Activated naive CD4-positive, alpha-beta T cell treated with anti-CD3 and anti-CD28 coated beads, Interleukin-2, amount 50 U/mL, for 16 hours (primary cell): ENCODE results near the gene POC1A.

ENCODE experiments used
- DNase-seq: peaks from one replicate; pipeline ENCODE4 v3.0.0-alpha.2; 2020

Gene POC1A

DNA sequence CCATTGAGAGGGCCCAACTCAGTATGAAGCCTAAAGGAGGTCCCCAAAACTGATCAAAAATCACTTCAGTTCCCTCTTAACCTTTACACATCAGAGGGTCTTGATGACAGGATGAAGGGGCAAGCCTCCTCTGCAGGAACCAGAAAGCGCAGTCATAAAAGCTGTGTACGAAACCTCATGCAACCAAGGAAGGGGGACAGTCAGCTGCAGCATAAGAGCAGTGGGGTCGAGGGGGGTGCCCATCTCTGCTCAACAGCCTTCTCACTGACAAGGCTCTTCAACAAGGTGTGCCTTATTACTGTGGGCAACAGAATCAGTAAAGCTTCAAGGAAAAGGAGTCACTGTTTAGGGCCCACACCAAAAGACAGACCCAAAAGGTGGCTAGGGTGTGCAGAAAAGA is 3.9 kb downstream of the POC1A start:
- DNase-seq = no peak

DNA sequence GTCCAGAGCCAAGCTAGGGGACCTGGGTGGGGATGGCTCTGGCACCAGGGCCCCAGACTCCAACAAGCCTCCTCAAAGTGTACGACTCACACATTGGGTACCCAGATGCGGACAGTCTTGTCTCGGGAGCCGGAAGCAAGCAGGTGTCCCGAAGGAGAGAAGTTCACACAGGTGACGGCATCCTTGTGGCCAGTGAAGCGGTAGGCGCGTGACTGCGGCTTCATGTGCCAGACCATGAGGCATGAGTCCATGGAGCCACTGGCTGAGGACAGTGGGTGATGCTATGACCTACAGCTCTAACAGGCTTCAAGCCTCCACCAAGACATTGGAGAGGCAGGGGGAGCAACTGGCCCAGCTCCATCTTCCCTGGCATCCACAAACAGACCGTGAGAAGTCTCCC is 4.5 kb downstream of the POC1A start:
- DNase-seq = no peak

DNA sequence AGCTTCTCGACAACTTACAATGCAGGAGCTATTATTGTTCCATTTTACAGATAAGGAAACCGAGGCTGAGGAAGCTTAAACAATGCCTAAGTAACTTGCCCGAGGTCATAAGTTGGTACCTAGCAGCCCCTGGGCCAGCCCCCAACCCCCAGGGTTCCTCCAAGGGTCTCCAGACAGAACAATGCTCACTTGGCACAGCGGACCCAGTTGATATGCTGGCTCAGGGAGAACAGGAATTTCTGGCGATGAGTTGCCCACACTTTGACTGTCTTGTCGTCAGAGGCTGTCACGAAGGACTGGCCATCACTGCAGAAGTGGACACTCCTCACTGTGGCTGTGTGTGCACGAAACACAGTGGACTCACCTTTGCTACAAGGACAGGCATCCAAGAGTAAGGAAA is 5.2 kb downstream of the POC1A start:
- no peak for DNase-seq

DNA sequence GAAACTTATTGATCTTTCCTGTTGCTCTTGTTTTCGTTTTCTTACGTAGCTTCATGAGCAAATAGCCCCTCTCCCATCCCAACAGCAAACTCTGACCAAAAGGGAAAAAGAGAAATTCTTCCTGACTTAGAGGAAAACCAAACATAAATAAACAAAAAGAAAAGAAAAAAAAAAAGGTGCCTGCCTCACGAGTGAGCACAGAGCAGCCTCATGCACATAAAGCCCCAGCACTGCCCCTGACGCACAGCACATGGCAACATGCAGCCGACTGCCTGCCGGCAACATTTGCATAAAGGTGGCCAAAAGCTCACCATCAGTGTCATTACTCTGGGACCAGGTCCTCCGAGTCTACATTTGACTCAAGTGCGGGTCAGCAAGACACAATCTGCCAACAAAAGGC is 6.4 kb downstream of the POC1A start:
- DNase-seq = no peak

DNA sequence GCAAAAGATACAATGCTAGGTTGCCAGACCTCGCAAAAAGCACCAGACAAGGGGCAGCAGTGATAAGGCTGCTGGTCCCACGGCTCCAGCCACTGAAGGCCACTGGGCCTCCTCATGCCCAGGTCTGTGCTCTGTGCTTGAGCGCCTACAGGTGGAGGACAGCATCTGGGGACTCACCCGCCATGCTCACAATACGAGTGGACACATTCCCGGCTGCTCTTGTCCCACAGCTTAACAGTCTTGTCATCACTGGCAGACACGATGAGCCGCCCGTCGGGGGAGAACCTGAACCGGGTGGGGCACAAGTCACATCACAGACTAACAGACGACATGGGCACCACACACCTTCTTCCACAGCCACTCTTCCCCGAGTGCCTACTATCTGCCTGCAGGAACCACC is 7.4 kb downstream of the POC1A start:
- DNase-seq = no peak

DNA sequence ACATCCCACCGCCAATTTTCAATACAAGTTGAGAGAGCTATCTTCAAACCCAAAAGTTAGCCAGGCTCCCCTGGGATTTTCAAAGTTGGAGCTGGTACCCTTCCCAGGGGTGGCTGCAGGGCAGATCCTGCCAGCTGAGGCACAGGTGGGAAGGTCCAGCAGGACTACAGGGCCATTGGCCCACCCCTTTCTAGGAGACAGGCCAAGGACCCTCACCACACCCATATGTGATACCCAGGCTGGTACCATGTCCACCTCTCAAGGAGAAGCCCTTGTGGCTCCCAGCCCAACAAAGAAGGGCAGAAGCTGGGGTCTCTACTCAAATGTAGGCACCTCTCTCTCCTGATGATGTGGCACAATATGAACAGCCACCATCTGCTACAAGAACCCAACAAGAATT is 8.0 kb downstream of the POC1A start:
- no peak for DNase-seq

DNA sequence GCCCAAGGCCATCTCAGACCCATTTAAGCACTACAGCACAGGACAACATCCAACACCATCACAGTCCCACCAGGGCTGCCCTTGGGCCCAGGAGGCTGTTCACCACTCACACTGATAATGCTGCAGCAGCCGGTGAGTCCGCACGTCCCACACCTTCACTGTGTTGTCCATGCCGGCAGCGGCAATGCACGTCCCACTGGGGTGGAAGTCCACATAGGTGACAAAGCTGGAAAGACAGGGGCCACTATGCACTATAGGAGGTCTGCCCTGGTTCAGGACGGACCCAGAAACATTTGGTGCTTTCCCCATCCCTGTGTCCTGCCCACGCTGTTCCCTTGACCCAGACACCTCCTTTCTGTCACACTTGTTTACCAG is 8.5 kb downstream of the POC1A start:
- DNase-seq = no peak

DNA sequence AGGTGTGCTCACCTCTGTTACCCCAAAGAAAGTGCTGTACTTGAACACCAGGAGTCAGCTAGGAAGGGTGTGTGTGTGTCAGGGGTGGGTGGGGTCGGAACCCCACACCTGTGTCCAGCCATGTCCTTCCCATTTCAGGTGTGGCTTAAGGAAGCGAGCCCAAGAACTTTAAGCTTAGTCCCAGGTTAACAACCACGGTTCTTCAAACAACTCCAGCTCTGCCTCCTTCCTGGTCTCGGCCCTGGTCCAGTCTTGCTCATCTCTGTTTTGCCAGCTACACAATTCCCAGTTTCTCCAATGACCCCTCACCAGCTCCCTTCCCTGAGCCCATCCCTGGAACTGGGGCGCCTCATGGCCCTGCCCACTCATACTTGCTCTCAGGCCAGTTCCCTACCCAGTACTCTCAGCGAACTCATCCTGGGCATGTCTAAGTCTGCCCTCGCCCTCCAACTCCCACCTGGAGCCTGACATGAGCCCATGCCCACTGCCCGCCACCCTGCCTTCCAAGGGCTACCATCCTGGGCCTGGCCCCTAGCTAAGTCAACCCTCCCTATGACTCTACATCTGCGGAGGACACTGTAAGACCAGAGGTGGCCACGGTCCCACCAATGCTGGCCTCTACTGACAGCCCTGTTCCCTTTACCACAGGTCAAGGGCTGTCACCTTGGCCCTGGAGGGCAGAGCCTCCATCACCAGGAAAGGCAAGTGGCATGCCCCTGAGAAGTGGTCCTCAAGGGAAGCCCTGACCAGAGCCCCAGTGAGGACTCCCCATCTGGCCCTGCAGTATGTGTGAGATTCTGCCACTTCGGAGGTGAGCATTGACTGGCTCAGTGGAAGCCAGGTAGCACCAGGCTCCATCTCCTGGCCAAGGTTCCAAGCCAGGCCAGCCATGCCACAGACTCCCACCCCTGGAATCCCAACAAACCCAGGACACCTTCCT is 9.2 kb downstream of the POC1A start:
- DNase-seq = no peak

DNA sequence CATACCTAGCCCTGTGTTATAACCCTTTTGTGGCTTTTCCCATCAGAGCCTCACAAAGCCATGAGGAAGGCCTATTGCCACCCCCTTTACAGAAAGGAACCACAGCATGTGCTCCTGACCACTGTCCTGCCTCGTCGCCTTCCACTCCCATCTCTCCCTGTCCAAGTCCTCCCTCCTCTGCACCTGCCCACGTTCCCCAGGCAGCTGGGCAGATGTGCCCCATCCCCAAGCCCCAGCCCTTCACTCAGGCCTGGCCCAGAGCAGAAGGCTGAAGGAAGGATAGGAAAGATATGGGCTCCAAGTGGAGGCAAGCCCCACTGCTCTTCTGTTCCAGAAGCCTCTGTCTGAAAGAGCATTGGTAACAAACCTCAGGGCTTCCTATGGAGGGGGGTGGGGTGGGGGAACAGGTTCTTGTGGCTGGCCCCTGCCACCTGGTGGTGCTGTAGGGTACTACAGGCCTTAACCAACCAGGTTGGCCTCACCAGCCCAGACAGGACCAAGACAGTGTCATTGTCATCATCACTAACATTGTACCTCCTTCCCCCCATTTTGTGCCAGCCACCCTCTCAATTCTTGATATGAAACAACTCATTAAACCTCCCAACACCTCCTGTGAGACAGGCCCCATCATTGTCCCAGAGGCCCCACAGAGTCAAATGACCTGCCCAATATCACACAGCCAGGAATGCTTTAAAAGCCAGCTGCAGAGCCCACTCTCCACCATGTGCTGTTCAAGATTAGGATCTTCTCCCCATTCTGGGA is 10.0 kb downstream of the POC1A start:
- DNase-seq = peak; percentile 89

DNA sequence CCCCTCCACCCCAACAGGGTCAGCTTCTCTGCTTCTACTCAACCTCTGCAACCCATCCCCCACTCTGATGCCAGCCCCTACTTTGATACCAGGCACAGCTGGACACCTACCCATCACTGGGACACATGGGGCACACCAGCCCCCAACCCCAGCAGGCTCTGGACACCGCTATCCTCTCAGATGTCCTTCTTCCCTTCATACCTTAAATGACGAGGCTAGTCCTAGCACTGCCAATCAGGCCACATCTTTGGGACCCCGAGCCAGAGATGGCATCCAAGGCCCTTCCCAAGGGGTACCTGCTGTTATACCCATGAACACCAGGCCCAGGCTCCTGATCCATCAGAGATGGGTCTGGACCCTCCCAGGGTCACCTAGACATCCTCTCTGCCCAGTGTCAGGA is 10.6 kb downstream of the POC1A start:
- no peak for DNase-seq

DNA sequence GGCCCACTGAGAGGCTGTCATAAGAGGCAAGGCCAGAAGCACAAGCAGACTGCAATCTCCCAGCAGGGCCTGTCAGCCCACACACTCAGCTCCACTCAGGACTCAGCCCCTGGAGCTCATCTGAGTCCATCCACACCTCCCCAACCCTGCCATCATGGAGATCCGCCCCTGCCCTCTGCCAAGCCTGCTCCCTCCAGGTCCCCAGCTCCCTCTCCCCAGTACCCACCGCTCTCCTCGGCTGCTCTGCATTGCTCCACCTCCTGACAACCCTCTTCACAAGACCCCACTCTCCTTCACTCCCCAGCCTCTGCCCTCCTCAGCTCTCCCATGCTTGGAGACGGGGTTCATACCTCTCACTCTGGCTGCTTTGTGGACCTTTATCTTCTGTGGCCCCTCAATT is 11.1 kb downstream of the POC1A start:
- DNase-seq = no peak

DNA sequence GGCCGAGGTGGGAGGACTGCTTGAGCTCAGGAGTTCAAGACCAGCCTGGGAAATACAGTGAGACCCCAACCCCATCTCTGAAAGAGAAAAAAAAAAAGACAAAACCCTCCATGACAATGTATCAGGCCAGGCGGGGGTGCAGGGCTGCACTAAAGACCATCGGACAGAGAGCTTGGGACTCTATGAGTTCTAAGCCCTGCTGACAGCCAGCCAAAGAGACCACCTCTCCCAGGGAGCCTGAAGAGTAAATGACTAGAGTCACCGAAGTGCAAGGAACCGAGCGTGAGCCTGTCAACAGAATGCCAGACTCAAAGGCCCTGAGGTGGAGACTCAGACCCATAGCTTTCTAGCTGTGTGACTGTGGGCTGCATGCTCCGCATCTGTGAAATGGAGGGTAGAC is 12.5 kb downstream of the POC1A start:
- DNase-seq = no peak

DNA sequence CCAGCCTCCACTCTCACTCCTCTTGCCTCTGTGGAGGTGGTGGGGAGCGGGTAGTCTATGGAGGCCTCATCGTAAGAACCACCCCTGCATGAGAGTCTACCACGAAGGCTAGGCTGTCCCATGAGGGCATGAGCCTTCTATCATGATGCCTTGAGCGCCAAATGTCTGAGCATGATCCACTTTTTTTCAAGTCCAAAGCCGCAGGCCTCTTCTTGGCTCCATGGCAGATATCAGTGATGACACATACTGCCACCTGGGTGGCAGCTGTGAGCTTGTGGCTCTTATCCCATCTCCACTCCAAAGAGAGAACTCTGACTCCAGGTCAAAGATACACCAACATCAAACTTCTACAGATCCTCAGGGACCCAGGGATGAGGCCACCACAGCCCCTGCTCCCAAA is 13.5 kb downstream of the POC1A start:
- no peak for DNase-seq

DNA sequence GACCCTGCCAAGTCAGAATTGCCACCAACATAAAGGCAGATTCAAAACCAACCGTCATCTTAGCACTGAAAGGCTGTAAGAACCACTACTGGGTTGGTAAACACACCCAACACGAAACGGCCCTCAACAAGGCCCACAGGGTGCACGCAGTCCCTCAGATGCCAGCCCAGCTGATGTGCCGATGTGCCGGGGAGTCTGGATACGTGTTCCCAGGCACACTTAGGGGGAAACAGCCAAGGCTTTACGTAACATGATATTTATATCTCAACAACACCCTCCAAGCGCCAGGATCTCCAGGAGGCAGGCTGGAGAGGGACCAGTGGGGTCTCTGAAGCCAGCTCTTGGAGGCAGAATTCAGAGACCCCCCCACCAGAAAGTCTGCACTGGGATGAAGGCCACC is 14.2 kb downstream of the POC1A start:
- no peak for DNase-seq

DNA sequence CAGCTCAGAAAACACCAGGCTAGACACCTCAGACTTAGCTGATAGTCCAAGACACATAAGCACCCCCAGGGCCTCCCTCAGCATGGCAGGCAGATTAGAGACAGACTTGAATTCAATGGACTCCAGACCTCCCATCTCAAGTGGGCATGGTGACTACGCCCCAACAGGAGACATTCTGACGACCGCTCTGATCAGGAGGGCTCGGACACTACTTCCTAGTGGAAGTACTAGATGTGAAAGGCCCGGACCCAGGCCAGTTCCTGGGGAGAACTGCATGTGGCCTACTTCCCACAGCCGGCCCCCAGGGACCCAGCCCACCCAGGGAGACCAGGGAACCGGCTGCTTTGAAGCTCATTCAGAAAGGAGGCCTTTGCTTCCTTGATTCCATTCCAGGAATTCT is 16.9 kb downstream of the POC1A start:
- no peak for DNase-seq

DNA sequence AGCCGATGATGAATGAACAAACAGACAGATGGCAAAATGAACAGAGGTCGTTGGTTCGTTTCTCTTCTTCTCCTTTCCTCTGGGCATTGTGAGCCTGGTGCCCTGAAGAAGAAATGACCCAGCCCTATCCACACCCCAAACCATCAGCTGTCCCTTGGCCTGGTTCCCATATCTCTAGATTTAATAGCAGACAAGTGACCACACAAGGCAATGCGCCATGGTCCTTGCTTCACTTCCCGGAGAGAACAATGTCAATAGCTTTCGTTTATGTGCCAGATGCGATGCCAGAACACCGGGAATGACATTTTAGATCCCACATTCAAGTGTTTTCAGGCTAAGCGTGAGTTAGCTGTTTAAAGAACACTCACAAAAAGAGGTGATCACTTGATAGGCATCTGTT is 17.7 kb downstream of the POC1A start:
- DNase-seq = no peak

DNA sequence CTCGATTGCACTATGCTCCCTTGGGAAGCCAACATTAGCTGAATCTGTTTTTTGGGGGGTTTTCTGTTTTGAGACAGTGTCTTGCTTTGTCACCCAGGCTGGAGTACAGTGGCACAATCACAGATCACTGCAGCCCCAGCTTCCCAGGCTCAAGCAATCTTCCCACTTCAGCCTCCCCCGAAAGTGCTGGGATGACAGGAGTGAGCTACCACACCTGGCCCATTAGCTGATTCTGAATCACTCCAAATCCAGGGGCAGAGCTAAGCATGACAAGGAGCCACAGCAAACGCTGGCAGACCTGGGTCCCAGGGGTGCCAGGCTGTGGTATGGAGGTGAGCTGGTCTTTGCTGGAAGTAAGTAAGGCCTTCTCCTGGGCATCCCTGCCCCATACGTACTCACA is 18.9 kb downstream of the POC1A start:
- no peak for DNase-seq

DNA sequence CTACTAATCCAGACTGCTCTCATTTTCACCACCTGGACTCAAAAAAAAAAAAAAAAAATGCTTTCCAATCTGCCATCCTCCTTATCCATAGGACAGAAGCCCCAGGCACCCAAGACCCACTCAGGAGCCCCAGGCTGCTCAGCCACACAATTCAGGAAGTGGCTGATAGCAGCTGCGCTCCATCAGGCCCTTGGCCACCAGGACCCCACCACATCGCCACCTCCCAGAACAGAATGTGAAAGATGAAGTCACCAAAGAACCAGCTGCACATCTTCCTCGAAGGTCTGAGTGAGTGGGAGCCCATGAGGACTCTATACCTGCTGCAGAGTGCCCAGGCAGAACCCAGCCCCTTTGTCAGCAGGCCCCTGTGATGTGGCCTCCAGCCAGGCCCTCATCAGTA is 19.5 kb downstream of the POC1A start:
- no peak for DNase-seq

DNA sequence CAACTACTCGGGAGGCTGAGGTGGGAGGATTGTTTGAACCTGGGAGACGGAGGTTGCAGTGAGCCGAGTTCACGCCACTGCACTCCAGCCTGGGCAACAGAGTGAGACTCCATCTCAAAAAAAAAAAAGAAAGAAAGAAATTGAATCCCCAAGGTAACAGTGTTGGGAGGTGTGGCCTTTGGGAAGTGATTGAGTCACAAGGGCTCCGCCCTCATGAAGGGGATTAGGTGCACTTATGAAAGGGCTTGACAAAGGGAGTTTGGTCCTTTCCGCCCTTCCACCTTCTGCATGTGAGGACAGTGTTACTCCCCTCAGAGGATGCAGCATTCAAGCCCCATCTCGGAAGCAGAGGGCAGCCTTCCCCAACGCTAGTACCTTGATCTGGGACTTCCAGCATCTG is 21.3 kb downstream of the POC1A start:
- DNase-seq = no peak

DNA sequence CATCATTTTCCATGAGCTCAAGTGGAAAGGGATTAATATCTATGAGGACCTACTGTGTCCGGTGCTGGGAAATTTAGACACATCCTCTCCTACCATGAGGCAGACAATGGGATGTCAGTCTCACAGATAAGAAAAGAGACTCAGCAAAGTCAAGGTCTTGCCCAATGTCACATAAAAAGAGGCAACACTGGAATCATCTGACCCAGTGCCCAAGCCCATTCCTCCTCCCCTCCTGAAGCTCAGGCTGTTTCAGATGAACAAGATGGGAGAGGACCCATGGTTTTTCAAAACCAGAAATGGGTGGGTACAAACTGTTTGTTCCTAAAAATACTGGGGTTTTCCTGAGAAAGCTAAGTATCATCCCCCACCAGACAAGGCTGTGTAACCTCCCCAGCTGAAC is 22.2 kb downstream of the POC1A start:
- no peak for DNase-seq

DNA sequence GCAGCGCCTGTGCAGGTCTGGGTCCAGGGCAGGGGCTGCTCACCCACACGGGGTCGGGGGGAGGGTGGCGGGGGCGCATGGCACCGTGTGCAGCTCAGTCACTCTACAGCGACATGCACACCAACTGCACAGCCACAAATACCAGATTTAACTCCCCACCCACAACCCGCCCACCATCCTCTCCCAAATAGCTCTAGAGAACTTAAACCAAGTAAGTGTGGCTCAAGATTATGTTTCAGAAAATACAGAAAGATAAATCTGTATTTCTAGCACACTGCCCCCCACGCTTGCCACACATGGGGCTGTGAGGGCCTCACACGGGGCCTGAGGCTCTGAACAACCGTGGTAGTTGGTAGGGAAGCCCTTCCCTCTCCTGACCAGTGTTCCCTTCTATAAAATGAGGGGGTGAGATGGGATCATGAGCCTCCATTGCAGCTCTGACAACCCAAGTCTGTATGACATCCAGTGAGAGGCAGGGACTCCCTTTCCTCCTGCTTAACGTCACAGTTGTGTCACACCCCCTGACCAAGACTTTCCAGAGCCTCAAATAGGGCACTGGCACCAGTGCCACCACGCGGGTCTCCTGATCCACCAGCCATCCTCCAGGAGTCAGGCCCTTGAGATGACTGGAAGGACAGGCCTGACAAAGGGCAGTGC is 23.1 kb downstream of the POC1A start:
- no peak for DNase-seq

DNA sequence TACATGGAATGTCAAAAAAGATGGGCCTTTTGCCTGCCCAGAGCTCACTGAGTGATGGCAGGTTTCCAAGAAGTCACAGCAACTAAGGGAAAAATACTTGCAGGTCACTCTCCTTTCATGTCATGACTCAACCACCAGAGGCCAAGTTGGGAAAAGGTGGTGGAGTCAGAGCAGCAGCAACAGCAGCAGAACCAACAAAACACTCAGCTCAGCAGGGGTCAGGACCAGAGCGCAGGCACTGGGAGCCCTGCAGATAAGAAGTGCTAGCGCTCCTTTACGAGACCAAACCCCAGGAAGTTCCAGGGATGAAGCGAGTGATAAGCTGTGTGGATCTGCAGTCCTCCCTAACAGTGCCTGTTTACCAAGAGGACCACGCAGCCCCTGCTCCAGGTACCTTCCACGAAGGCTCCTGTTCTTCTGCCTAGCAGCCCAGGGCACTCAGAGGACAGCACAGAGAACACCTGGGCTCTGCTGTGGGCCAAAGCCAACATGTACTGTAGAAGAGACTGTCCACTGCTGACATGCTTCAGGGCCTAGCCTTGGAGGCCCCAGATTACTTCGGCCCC is 26.0 kb downstream of the POC1A start:
- DNase-seq = no peak

DNA sequence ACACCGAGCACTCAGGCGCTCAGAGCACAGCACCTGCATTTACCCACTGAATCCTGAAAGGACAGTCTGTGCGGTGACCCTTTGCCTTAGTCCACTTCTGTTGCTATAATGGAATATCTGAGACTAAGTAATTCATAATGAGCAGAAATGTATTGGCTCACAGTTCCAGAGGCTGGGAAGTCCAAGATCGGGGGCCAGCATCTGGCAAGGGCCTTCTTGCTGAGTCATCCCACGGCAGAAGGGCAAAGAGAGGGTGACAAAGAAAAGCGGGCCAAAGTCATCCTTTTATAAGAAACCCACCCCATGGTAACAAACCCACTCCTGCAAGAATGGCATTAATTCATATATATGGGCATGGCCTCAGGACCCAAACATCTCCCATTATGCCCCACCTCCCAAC is 27.7 kb downstream of the POC1A start:
- DNase-seq = no peak

DNA sequence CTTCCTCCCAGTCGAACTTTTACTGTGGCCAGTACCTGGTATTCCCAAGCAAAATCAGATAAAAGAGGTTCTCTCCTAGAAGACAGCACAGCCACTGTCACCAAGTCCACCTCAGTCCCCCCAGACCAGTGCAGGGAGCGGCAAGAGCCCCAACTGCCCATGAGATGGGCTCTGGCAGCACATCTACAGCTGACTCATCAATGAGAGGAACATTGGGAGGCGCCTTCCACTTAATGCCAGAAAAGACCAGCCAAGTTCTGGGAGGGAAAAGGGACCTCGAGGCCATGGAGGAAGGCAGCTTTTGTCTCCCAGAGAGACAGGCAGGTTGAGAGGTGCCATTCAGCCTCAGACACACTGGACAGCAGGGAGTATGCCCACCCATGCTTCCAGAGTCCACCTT is 28.2 kb downstream of the POC1A start:
- DNase-seq = no peak
